Measurements from ENCODE around the gene MKI67.

The MKI67 gene

DNA sequence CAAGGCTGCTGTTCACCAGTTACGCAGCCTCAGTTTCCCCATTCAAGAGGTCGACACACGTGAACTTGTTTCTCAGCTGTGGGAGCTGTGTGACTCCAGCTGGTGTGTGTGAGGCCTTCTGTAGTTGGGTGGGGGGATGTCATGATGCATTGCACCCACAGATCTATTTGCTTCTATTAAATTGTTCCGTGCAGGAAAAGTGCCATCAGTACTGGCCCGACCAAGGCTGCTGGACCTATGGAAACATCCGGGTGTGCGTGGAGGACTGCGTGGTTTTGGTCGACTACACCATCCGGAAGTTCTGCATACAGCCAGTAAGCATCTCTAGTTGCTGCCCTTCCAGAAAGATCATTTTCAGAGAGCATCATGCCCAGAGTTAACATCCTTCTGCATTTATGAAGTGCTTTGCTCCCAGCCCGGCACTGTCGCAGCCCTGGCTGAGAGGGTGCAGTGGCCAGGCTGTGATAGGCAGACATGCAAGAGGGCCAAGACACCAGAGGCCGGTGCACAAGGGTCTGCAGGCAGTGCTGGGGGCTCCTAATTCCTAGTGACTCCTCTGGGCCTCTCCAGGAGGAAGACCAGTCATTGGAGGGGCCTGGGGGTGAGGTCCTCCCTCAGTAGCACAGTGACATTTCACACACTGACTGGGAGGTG is 60.2 kb downstream of the MKI67 start:
- no peak for DNase-seq (ENCODE audit: low spot score)

DNA sequence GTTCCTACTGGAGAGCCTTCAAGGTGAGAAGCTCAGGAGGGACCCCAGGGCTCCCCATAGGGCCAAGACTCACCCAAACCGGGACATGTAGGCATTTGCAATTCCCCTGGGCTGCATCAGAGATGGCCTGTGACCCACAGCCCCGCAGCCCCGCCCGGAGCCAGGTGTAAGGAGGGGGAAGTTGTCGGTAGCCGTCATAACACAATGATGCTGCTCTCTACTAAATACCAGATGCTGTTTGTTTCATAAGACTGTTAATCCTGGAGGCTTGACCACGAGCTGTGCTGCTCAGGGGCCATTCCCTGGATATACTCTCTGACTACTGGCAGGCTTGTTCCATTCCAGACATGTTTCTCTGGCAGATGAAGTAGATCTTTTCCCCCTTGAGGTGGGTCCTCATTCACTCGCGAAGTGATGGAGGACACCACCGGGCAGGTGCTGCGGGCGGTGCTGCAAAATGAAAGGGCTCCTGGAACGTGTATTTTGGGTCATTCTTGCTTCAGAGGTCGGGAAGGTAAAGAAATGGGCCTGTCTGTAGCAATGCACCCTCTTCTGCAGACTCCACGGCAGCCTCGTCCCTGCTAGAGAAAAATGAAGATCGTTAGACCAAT is 61.1 kb downstream of the MKI67 start:
- DNase-seq (ENCODE audit: low spot score), result no peak

DNA sequence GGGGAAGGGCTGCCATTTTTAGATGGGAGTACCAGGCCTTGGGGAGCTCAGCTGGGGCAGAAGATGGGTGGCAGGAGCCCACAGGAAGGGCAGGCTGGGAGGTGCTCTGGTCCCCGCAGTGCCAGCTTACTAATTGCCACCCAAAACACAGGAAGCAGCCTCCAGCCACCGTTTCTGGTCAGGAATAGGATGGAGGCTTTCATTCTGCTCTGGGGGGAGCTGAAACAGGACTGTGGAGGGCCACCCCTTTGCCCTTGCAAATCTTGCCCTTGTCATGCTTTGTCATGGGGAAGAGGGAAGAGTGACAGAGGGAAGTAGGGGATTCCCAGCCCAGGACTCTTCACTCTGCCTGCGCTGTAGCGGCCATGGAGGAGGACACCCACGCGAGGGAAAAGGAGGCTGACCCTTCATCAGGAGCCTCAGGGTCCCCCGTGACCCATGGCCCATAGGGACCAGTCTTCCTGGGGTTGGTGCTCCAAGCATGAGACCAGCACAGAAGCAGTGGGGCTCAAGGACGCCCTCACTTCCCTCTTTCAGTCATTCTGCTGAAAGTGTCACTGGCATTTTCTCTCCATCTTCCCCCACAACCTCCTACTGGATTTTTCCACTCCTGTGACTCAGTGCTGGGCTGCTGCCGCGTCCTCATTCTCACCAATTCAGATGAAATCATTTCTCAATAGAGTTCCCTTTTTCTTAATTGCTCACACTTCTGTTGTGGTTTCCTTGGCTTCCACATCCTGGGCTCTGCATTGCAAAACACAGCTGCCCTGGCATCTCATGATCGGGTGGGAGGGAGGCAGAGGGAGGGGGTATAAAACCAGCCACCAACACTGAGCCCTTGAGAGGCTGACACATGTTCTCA is 61.9 kb downstream of the MKI67 start:
- no peak for DNase-seq (ENCODE audit: low spot score)

DNA sequence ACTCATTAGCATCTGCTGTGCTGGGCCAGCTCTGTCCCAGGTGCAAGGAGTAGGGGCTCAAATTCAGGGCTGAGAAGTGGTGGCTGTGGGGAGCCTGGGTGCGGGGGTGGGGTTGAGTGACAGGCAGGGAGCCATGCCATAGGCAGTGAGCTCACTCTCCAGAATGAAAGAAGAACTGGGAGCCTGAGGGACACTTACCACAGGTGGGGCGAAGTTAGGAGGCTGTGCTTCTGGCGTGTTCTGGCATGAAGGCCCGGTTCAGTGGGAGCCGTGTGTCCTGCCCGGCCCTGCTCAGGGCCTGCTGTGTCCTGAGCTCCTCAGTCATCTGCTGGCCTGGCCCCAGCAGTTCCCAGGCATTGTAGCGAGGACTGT is 62.5 kb downstream of the MKI67 start:
- DNase-seq (ENCODE audit: low spot score), result no peak

DNA sequence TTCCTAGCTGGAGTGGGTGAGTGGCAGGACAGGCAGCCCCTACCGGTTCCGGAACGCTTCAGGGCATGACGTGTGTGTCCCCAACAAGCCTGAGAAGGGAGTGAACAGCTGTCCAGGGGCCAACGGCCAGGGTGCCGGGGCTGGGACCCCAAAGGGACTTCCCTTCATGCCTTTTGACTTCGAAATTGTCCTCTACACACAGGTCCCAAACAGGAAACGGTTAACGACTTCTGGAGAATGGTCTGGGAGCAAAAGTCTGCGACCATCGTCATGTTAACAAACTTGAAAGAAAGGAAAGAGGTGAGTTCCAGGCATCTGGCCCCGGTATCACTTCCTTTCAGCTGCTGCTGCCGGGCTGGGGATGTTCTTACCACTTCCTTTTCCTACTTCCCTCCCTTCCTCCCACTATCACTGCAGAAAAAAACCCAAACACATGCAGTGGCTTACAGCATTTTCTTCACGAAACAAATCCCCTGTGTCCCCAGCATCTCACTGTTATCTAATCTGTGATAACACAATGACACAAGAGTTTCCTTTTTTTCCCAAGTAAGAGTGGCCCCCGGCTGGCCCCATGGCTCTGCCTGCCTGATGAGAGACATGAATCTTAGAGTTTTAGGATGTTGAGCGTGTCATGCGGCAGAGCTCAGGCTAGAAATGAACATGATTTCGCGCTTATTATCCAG is 63.2 kb downstream of the MKI67 start:
- no peak for DNase-seq (ENCODE audit: low spot score)

DNA sequence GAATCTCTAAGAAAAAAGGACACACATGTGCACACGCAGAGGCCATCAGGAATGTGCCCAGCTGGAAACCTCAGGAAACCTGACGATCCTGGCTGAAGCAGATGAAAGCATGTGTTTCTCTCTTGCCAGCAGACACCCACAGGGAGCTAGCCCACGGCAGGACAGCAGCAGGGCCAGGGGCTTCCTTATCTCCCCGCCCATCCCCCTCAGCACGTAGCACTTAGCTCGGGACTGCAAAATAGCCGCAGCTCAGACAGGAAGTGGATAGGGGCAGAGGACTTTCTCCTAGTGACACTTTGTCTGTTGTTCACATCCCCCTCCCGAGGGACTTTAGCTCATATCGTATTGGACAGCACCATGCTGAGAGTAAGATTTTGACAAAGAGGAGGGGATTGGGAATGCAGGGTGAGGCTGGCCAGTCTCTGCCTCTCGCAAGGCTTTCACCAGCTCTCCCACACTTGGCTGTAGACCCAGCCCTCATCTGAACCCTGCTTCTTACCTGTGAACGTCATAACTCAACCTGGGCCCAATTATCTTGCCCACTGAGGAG is 63.8 kb downstream of the MKI67 start:
- no peak for DNase-seq (ENCODE audit: low spot score)

DNA sequence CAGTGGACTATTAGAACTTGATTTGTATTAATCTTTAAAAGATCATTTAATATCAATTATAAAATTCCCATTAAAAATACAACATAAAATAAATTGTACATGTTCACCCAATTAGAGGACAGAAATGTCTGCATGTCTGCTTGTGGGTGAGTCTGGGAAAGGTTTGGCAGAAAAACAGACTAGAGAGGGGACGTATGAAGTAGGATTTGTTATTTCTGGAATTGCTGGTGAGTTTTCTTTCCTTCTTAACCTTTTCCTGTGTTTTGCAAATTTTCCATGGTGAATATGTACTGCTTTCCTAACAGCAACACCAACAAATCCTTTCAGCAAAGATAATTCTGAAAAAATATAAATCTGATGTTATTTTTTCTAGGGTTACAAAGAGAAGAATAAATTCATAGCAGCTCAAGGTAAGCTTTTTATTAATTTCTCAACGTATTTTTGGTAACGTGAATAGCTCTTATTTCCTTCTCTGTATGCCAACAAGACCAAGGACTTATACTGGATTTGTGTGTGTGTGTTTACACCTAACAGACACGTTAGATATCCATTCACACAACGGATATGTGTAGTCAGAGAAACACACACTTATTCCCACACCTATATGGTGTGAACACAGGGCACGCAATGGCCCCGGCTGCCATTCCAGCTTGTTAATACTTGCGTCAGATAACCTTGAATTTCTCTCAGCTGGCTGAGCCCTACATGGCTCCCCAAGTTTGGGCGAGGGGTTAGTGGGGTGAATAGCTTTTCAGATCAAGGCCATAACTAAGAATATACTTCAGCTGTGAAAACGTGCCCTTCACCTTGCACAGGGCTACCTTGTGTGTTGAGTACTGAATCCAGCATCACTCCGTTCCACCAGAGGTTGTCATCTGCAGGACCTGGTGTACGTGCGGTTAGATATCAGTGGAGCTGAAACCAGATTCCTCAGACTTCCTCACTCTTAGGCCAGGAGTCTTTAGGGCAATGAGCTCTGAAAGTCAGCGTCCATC is 64.6 kb downstream of the MKI67 start:
- DNase-seq (ENCODE audit: low spot score), result no peak

DNA sequence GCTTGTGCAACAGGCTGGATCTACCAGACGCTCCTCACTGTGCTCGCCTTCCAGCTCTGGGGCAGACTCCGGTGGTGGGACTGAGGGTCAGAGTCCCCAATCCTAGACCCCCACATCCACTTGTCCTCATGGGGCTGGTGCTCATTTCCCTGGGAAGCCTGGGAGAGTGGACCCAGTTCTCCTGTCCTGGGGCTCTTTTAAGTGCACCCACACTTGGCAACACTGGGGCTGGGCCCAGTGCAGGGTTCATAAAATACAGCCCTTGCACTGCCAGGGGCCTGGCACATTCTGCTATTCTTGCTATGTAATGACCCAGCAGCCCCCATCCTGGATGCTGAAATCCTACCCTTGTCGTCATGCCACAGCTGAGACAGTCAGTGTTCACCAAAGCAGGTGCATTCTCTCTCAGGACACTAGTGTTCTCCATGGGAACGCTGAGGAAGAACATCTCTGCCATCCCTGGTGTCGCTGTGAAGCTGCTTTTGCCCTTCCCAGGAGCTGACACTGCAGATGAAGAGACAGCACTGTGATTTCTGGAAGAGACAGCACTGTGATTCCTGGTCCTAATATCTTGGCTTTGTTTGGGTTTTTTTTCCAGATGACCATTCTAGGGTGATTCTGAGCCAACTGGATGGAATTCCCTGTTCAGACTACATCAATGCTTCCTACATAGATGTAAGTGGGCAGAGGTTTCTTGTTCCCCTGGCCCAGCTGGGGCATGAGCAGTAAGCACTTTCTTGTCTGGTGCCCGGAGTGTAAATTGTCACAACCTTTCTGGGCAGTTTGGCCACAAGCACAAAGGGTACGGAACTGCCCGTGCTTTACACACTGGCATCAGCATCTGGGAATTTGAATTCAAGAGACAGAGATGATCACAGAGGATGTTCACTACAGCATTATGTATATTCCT is 65.6 kb downstream of the MKI67 start:
- DNase-seq (ENCODE audit: low spot score), result no peak

DNA sequence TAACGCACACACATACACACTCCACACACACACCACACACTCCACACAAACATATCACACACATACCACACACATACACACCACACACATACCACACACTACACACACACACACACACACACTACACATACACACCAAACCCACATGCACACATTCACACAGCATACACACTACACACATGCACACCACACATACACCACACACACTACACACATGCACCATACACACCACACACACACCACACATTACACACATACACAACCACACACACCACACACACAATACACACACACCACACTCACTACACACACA is 66.3 kb downstream of the MKI67 start:
- DNase-seq (ENCODE audit: low spot score), result no peak

DNA sequence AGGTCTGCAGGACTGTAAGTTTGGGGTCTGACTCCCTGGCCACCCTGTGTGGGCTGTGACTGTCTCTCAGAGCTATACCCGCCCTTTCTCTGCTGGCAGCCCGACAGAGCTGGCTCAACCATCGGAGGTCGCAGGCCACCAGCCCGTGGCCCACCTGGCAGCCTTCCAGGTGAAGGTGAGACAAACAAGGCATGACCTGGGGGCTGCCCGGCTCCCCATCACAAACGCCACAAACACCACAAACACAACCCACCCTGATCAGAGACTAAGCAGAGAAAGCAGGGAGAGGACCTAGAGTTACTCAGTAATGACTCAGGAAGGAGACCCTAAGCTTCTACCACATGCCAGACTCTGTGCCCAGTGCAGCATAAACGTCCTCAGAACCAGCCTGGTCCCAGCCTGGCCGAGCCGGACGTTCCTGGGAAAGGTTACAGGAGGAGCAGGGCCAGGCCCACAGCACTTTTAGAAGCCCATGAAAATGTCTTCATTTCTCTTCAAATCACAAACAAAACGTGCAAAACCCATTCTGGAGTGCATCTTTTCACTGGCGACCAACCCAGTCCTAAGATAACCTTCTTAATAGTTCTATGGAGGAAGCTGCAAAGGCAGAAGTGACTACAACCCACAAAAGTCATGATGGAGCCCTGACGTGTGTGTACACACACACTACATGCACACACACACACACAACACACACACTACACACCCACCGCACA is 66.8 kb downstream of the MKI67 start:
- DNase-seq (ENCODE audit: low spot score), result no peak

DNA sequence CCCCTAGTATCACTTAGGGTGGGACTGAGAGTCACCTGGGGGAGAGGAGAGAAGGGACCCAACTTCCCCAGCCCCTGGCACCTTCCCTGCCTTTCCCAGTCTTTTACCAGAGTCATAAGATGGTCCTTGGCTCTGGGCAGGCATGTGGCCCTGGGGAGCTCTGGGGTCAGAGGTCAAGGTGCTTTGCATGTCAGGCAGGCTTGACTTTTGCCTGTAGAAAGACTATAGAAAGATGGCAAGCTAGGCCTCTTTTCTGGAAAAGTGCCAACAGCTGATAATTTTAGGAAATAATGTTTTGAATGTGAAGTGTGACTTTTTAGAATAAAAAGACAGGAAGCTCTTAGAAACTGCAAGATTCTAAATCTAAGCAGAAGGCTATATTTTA is 67.5 kb downstream of the MKI67 start:
- no peak for DNase-seq (ENCODE audit: low spot score)

DNA sequence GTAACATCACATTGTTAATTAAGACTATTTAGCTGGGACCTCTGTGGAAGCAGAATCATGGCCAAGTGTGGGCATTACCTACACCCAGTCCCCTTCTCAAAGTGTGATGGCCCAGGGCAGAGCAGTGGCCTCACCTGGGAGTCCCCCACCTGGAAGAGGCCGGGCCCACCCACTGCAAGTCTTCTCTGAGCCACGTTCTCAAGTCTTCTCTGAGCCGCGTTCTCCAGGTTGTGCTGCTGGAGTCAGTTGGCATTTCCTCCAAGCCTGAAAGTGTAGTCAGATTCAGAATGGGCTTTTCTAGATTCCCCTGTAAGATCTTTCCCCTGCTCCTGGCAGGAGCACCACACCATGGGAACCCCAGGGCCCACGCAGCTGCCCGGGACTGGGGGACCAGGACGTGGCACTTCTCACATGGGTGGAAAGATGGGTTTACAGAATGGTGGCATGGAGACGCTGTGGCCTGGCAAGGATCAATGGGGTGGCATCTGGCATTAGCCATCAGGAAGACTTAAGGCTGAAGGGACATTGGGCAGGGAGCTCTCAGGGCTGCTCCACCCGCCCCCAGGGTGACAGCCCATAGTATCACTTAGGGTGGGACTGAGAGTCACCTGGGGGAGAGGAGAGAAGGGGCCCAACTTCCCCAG is 68.0 kb downstream of the MKI67 start:
- no peak for DNase-seq (ENCODE audit: low spot score)

DNA sequence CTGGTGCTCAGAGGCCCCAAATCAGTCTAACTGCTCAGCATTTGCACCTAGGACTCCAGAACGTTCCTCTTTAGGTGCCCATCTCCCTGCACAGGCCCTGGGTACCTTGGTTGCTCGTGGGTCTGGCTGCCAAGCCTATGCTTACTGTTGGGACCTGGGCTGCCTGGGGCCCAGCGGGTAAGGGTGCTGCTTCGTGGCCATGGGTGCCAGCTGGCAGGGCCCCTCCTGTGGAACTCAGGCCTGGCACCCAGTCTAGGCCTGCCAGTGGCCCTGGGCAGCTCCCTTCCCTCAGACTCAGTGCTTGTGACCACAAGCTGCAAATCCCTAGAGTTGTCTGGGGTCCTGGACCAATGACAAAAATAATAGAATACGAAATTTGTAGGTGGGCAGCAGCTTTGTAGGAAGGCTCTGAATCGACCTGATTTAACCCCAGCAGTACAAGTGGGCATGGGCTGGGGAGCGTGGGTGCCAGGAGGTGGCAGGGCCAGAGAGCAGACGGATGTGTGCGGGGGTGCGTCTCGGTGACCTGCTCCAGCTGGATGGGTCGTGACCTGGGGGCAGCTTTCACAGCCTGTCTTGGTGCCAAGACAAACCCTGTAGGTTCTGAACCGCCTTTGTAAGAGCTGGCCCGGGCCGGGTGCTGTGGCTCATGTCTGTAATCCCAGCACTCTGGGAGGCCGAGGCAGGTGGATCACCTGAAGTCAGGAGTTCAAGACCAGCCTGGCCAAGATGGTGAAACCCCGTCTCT is 69.7 kb downstream of the MKI67 start:
- no peak for DNase-seq (ENCODE audit: low spot score)

DNA sequence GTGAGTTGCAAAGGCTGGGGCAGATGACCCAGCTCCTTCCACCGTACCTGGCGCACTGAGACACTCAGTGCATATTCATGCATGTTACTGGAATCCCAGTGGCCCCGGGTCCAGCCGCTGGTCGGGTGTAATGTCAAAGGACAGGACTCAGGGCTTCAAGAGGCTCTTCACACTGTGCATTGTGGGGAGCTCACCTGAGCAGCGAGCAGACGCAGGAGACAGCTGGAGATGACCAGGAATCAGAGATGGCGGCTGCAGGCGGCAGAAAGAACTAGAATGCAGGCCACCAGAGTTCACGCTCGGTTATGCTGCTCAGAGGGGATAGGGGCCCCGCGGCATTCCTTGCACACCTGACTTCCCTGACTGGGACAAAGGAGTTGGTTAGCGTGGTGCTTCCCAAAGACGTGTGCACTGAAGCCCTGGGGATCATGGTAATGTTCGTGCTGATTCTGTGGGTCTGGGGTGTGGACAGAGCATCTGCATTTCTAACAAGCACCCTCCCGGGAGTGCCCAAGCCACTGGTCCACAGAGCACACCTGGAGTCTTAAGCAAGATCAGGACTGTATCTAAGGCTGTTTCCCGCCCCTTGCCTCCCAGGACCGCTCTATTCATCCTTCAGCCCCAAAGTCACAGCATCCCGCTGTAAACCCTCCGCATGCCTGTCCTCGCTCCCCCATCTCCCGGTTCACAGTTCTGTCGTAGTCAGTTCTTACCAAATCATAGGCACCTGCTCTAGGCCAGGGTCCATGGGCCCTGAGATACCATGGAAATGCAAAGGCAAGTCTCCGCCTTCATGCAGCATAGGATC is 71.0 kb downstream of the MKI67 start:
- DNase-seq (ENCODE audit: low spot score), result no peak

DNA sequence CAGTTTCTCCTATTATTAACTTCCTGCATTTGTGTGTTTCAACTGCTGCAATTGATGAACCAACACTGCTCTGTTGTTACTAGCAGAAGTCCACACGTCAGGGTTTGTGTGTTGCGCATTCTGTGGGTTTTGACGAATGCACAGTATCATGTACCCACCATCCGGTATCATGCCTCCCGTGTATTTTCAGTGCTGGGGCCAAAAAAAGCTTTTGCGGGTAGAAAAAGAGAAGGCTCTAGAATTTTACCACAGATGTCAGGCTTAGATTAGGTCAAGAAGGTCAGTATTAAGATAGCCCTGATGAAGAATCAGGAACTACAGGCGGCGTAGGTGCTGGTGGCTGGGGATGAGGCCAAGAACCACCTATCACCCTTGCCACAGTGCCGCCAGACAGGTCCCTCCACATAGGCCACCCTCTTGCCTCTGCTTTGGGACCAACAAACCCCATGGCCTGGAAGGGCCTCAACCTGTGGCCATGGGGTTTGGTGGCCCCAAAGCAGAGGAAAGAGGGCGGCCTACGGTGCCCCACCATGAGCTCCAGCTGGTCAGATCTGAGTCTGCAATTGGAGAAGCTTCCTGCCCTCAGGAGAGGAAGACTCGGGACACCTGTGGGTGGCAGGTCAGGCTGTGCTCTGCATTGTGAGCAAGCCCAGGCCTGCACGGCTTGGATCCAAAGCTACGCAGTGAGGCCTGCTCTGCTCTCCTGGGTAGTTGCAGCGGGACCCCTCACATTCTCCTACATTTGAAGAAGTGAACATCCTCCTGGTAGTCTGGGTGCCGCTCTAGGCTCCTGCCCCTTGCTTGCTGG is 71.9 kb downstream of the MKI67 start:
- no peak for DNase-seq (ENCODE audit: low spot score)

DNA sequence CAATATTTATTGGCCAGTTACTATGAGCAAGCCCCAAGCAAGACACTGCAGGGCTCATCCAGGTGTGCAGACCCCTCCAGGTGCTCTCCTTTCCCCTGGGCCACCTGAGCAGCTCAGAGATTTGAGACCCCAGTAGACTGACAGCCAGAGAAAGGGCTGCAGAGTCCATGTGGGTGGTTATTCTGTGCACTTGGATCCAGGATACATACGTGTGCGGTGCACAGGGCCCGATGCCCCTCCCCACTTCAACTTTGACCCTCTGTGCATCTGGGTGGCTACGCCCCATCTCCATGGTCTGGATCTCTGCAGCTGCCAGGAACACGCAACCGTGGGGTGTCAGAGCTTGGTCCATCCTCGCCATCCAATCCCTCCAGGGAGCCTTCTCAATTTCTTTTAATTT is 72.9 kb downstream of the MKI67 start:
- DNase-seq (ENCODE audit: low spot score), result no peak

DNA sequence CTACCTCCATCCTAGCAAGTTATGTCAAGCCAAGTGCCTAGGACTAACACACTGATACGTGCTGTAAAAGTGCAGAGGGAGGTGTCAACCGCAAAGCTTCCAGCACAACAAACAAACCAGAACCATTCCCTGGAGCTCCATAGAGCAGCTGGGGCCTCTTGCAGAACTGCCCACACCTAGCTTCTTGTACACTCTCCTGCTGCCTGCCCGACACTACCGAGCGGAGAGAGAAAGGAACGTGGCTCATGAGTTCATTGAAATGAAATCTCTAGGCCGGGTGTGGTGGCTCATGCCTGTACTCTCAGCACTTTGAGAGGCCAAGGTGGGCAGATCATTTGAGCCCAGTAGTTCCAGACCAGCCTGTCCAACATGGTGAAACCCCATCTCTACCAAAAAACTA is 73.5 kb downstream of the MKI67 start:
- no peak for DNase-seq (ENCODE audit: low spot score)
